HEK293 (cell line): ENCODE results near the gene NRROS.

Experiments
- CTCF ChIA-PET: fragments of 350-600 bp; formaldehyde crosslinking; extraction: SDS; loops from one replicate; lab custom pipeline; 2021; ENCODE audit warnings: antibody characterized with exemption; lab: Yijun Ruan, JAX
- POLR2A ChIA-PET: fragments of 300-600 bp; formaldehyde crosslinking; extraction: SDS; loops from one replicate; lab custom pipeline; 2020; ENCODE audit warnings: antibody characterized with exemption, inconsistent platforms; lab: Yijun Ruan, JAX
- H3K27ac ChIP-seq: fragments of 200-500 bp; sonication (Bioruptor generic); 2 replicates; pipeline ENCODE4 v1.5.1; 2014; ENCODE audit warnings: low read depth, low read length, control low read depth, inconsistent platforms; ENCODE audit errors: extremely low read depth
- H3K36me3 ChIP-seq, 2 experiments: fragments of 200-500 bp in 1 of 2; sonication (Bioruptor generic) in 1 of 2; 1 replicate in 1 of 2; 2 replicates in 1 of 2; pipeline ENCODE4 v1.5.1; 2014 to 2017; ENCODE audit warnings: inconsistent platforms in 2 of 2, low read length in 2 of 2; ENCODE audit not compliant: control insufficient read depth in 2 of 2, insufficient read depth in 1 of 2
- H3K4me1 ChIP-seq: fragments of 200-500 bp; sonication (Bioruptor generic); 2 replicates; pipeline ENCODE4 v1.5.1; 2014; ENCODE audit warnings: mild to moderate bottlenecking, low read length, inconsistent platforms; ENCODE audit not compliant: control insufficient read depth, insufficient read depth
- H3K4me3 ChIP-seq: 2 replicates; pipeline ENCODE4 v1.5.1; 2011; ENCODE audit warnings: low read depth, mild to moderate bottlenecking, control low read depth, low read length, moderate library complexity
- H3K9me3 ChIP-seq: fragments of 200-500 bp; sonication (Bioruptor generic); 2 replicates; pipeline ENCODE4 v1.5.1; 2014; ENCODE audit warnings: low read depth, low read length, inconsistent platforms; ENCODE audit not compliant: control insufficient read depth, insufficient read depth
- ATF2 ChIP-seq: fragments of 450-650 bp; formaldehyde crosslinking; IDR thresholded peaks from 2 replicates; pipeline ENCODE4 v1.5.1; 2016; ENCODE audit warnings: missing biosample characterization, missing genetic modification characterization, low read depth
- IKZF3 ChIP-seq: fragments of 450-650 bp; IDR thresholded peaks from 2 replicates; pipeline ENCODE4 v1.5.0; 2018; ENCODE audit warnings: missing biosample characterization, mild to moderate bottlenecking, missing genetic modification characterization, moderate library complexity
- KLF8 ChIP-seq: fragments of 450-650 bp; formaldehyde crosslinking; IDR thresholded peaks from 2 replicates; pipeline ENCODE4 v1.5.1; 2016; ENCODE audit warnings: missing biosample characterization, missing genetic modification characterization
- MZF1 ChIP-seq: fragments of 450-650 bp; formaldehyde crosslinking; IDR thresholded peaks from 2 replicates; pipeline ENCODE4 v1.5.1; 2017; ENCODE audit warnings: missing biosample characterization, missing genetic modification characterization, borderline replicate concordance
- PRDM1 ChIP-seq: fragments of 450-650 bp; formaldehyde crosslinking; IDR thresholded peaks from 2 replicates; pipeline ENCODE4; 2016; ENCODE audit warnings: missing biosample characterization, missing genetic modification characterization
- PRDM6 ChIP-seq: fragments of 450-650 bp; formaldehyde crosslinking; IDR thresholded peaks from 2 replicates; pipeline ENCODE4 v1.5.1; 2017; ENCODE audit warnings: missing biosample characterization, missing genetic modification characterization
- SP7 ChIP-seq: fragments of 450-650 bp; formaldehyde crosslinking; IDR thresholded peaks from 2 replicates; pipeline ENCODE4 v1.5.1; 2016; ENCODE audit warnings: missing biosample characterization, missing genetic modification characterization
- ZNF121 ChIP-seq: fragments of 450-650 bp; formaldehyde crosslinking; IDR thresholded peaks from 2 replicates; pipeline ENCODE4 v1.5.1; 2016; ENCODE audit warnings: missing biosample characterization, missing genetic modification characterization
- ZNF302 ChIP-seq: fragments of 450-650 bp; formaldehyde crosslinking; IDR thresholded peaks from 2 replicates; pipeline ENCODE4 v1.5.1; 2016; ENCODE audit warnings: missing biosample characterization, missing genetic modification characterization, low read depth
- ZNF544 ChIP-seq: fragments of 450-650 bp; formaldehyde crosslinking; IDR thresholded peaks from 2 replicates; pipeline ENCODE4 v1.5.0; 2017; ENCODE audit warnings: missing biosample characterization, missing genetic modification characterization
- ZNF629 ChIP-seq: fragments of 450-650 bp; formaldehyde crosslinking; IDR thresholded peaks from 2 replicates; pipeline ENCODE4 v1.5.1; 2017; ENCODE audit warnings: missing biosample characterization, missing genetic modification characterization
- ZNF660 ChIP-seq: fragments of 450-650 bp; IDR thresholded peaks from 2 replicates; pipeline ENCODE4 v1.5.1; 2018; ENCODE audit warnings: missing biosample characterization, mild to moderate bottlenecking, missing genetic modification characterization
- ZNF791 ChIP-seq: fragments of 450-650 bp; formaldehyde crosslinking; IDR thresholded peaks from 2 replicates; pipeline ENCODE4 v1.5.1; 2016; ENCODE audit warnings: missing biosample characterization, missing genetic modification characterization

Gene NRROS

DNA sequence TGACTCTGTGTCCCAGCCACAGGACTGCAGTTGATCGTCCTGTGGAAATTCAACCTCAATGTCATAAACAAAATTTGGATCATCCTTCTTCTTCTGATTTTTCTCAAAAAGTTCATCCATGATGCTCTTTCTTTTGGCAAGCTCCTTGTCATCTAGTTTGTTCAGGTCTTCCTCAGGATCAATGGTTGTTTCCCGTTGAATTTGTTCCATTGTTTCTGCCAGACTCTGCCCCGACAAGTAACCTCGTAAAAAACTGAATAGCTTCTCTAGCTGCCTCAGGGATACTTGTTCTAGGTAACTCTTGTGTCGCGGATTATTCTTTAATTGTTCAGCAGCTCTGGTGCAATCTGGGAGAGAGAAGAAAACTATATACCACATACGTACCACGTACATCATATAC is 68.1 kb downstream of the NRROS start:
- Histone ChIP-seq H3K36me3 (no peaks in the 10 kb centered on the region), H3K4me1 (0 out of 2 replicates have a peak, but pooled peaks cover 6% of the 10 kb centered on the region), H3K27ac (no peak overlapping the region), H3K4me3 (no peak overlapping the region), H3K9me3 (no peaks in the 10 kb centered on the region)
- CTCF ChIA-PET, result interaction anchor here (1.2 kb wide), 1 partner anchor 11 kb away, joined by 4 read pairs; no protein-coding TSS in a partner anchor
- no peak for TF ChIP-seq ZNF302 (tag by site-specific recombination)
- TF ChIP-seq PRDM6, result peak; percentile 19; the same call in 1 of the 2 replicates
- POLR2A ChIA-PET, result no interaction called here

DNA sequence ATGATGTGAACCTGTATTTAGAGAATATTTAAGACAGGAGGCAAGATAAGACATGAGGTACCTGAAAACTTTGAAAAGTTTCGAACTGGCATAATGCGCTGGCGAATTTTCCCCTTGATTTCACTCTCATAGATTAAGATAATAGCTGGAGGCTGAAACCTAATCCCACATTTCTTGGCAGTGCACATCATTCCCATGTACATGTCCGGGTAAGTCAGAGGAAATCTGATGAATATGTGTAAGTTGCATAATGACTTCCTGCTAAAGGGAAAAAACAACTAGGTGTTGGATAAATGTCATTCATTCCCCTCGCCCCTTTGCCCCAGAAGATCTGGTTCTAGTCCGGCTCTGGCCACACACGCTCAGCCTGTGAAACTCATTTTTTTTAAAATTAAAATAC is 69.0 kb downstream of the NRROS start:
- Histone ChIP-seq H3K9me3 (no peaks in the 10 kb centered on the region), H3K27ac (no peak overlapping the region), H3K4me1 (0 out of 2 replicates have a peak, but pooled peaks cover 6% of the 10 kb centered on the region), H3K36me3 (no peaks in the 10 kb centered on the region), H3K4me3 (no peak overlapping the region)
- TF ChIP-seq ZNF544 (tag by site-specific recombination), result no peak
- 0 out of 2 replicates have a peak, but pooled peaks have one; percentile 11 for TF ChIP-seq PRDM1 (tag by site-specific recombination)
- TF ChIP-seq IKZF3, result 0 out of 2 replicates have a peak, but pooled peaks have one; percentile 32
- no peak for TF ChIP-seq KLF8 (tag by site-specific recombination)
- TF ChIP-seq ZNF121 (tag by site-specific recombination), result no peak
- no peak for TF ChIP-seq ZNF791 (tag by site-specific recombination)
- peak; percentile 30 for TF ChIP-seq ZNF660 (tag by site-specific recombination)
- 0 out of 2 replicates have a peak, but pooled peaks have one; percentile 10 for TF ChIP-seq SP7 (tag by site-specific recombination)
- 0 out of 2 replicates have a peak, but pooled peaks have one; percentile 17 for TF ChIP-seq ZNF629 (tag by site-specific recombination)
- peak; percentile 74 for TF ChIP-seq PRDM6
- no peak for TF ChIP-seq MZF1
- no peak for TF ChIP-seq ATF2 (tag by site-specific recombination)
- CTCF ChIA-PET, result interaction anchor here (0.7 kb wide), 1 partner anchor 100 kb away, joined by 4 read pairs; no protein-coding TSS in a partner anchor
- POLR2A ChIA-PET, result no interaction called here
